Forelimb muscle (tissue), 1 donor: Measurements from ENCODE around the gene TAS1R1. TPM values are rescaled to one million over a fixed set of nuclear protein-coding genes. Genes with fewer than 3 reads are reported as not detected.

Experiments
- polyA plus RNA-seq: library from polyadenylated mRNA; unstranded; fragments of 120-200 nt; gene quantifications from one replicate; pipeline ENCODE4 v1.2.1, GENCODE V29; 2013; ENCODE audit not compliant: insufficient read length

Gene TAS1R1
- polyA plus RNA-seq, 1 donor, result 5.5 TPM

Other genes with a start within 250 kb of the TAS1R1 start
- 13.4 TPM for gene ACOT7, start 161.5 kb upstream of the TAS1R1 start, polyA plus RNA-seq
- not detected for gene HES2, start 135.4 kb upstream of the TAS1R1 start, polyA plus RNA-seq
- 3.0 TPM for gene ESPN, start 130.5 kb upstream of the TAS1R1 start, polyA plus RNA-seq
- 10.4 TPM for gene TNFRSF25, start 89.1 kb upstream of the TAS1R1 start, polyA plus RNA-seq
- gene PLEKHG5, start 63.6 kb upstream of the TAS1R1 start, polyA plus RNA-seq, result 10.6 TPM
- 13.6 TPM for gene NOL9, start 794 bp upstream of the TAS1R1 start, polyA plus RNA-seq
- 23.8 TPM for gene ZBTB48, start 24.7 kb downstream of the TAS1R1 start, polyA plus RNA-seq
- 41.1 TPM for gene KLHL21, start 47.6 kb downstream of the TAS1R1 start, polyA plus RNA-seq
- gene PHF13, start 58.4 kb downstream of the TAS1R1 start, polyA plus RNA-seq, result 18.4 TPM
- gene THAP3, start 69.6 kb downstream of the TAS1R1 start, polyA plus RNA-seq, result 16.8 TPM
- gene DNAJC11, start 146.5 kb downstream of the TAS1R1 start, polyA plus RNA-seq, result 35.0 TPM
- gene CAMTA1, start 230.1 kb downstream of the TAS1R1 start, polyA plus RNA-seq, result 43.5 TPM